HG03558 (cell line): ENCODE results near the gene C1orf198.

Experiments used
- ATAC-seq: cut with Tn5 transposase; IDR thresholded peaks from one replicate; pipeline ENCODE4 v1.9.1; 2021; ENCODE audit warnings: moderate number of reproducible peaks; ENCODE audit not compliant: unreplicated experiment; ENCODE audit errors: extremely low read depth

Gene C1orf198

GRCh38 chr1:230818367-230818766 is 50.0 kb downstream of the C1orf198 start:
- ATAC-seq, result no peak

GRCh38 chr1:230816018-230816417 is 52.3 kb downstream of the C1orf198 start:
- ATAC-seq, result no peak

- no peak for ATAC-seq
Observed at GRCh38 chr1:230814949-230815692, 53.2 kb downstream of the C1orf198 start.

- ATAC-seq, result no peak
Observed at GRCh38 chr1:230812568-230812967, 55.8 kb downstream of the C1orf198 start.

GRCh38 chr1:230809256-230809990 is 58.9 kb downstream of the C1orf198 start:
- no peak for ATAC-seq

- no peak for ATAC-seq
Observed at GRCh38 chr1:230808281-230808872, 59.9 kb downstream of the C1orf198 start.

GRCh38 chr1:230807561-230808280 is 60.6 kb downstream of the C1orf198 start:
- no peak for ATAC-seq

- ATAC-seq, result no peak
Observed at GRCh38 chr1:230807029-230807428, 61.3 kb downstream of the C1orf198 start.

GRCh38 chr1:230806552-230806951 is 61.8 kb downstream of the C1orf198 start:
- no peak for ATAC-seq

GRCh38 chr1:230804396-230804795 is 63.9 kb downstream of the C1orf198 start:
- no peak for ATAC-seq

- no peak for ATAC-seq
Observed at GRCh38 chr1:230800891-230801840, 67.2 kb downstream of the C1orf198 start.

- no peak for ATAC-seq
Observed at GRCh38 chr1:230798491-230798890, 69.8 kb downstream of the C1orf198 start.

GRCh38 chr1:230797942-230798365 is 70.4 kb downstream of the C1orf198 start:
- no peak for ATAC-seq

- ATAC-seq, result no peak
Observed at GRCh38 chr1:230797376-230797920, 70.9 kb downstream of the C1orf198 start.

- no peak for ATAC-seq
Observed at GRCh38 chr1:230796626-230797025, 71.7 kb downstream of the C1orf198 start.

GRCh38 chr1:230794871-230795605 is 73.3 kb downstream of the C1orf198 start:
- ATAC-seq, result no peak

GRCh38 chr1:230794431-230794830 is 73.9 kb downstream of the C1orf198 start:
- ATAC-seq, result no peak

GRCh38 chr1:230793463-230793745 is 74.9 kb downstream of the C1orf198 start:
- no peak for ATAC-seq
